ENCODE results near the gene TTN.

The TTN gene

GRCh38 chr2:178777577-178777976 lies 29.6 kb downstream of the TTN start:
- TF ChIP-seq CTCF (conservative IDR thresholded peaks at IDR 0.05; ENCODE audit: low read depth, low read length) = no peak
- no peak overlapping the region for H3K4me3 ChIP-seq (ENCODE audit: low read depth, low read length)
- DNase-seq (ENCODE audit: low read depth) = no peak

- DNase-seq (ENCODE audit: low read depth) = no peak
- no peak overlapping the region for H3K4me3 ChIP-seq (ENCODE audit: low read depth, low read length)
- no peak for TF ChIP-seq CTCF (conservative IDR thresholded peaks at IDR 0.05; ENCODE audit: low read depth, low read length)
Measured at GRCh38 chr2:178776751-178777150, 30.5 kb downstream of the TTN start.

GRCh38 chr2:178775975-178776374 lies 31.2 kb downstream of the TTN start:
- no peak overlapping the region for H3K4me3 ChIP-seq (ENCODE audit: low read depth, low read length)
- no peak for DNase-seq (ENCODE audit: low read depth)
- TF ChIP-seq CTCF (conservative IDR thresholded peaks at IDR 0.05; ENCODE audit: low read depth, low read length) = no peak

GRCh38 chr2:178770518-178770917 lies 36.7 kb downstream of the TTN start:
- no peak for TF ChIP-seq CTCF (conservative IDR thresholded peaks at IDR 0.05; ENCODE audit: low read depth, low read length)
- H3K4me3 ChIP-seq (ENCODE audit: low read depth, low read length) = no peak overlapping the region
- no peak for DNase-seq (ENCODE audit: low read depth)

GRCh38 chr2:178767094-178768060 lies 39.8 kb downstream of the TTN start:
- H3K4me3 ChIP-seq (ENCODE audit: low read depth, low read length) = no peak overlapping the region
- no peak for TF ChIP-seq CTCF (conservative IDR thresholded peaks at IDR 0.05; ENCODE audit: low read depth, low read length)
- no peak for DNase-seq (ENCODE audit: low read depth)

- no peak overlapping the region for H3K4me3 ChIP-seq (ENCODE audit: low read depth, low read length)
- DNase-seq (ENCODE audit: low read depth) = no peak
- no peak for TF ChIP-seq CTCF (conservative IDR thresholded peaks at IDR 0.05; ENCODE audit: low read depth, low read length)
Measured at GRCh38 chr2:178764097-178764496, 43.1 kb downstream of the TTN start.
